Esophagus muscularis mucosa (tissue), 4 donors: ENCODE results near the gene PHF23. TPM values are rescaled to one million over a fixed set of nuclear protein-coding genes. Genes with fewer than 3 reads are reported as not detected.

Source experiments
- DNase-seq: peaks from one replicate; pipeline ENCODE4 v3.0.0-alpha.2; 2017; ENCODE audit errors: extremely low spot score
- H3K27ac ChIP-seq, 4 donors: fragments of 200-600 bp; sonication (generic); replicated peaks in 1 of 4; 1 replicate in 3 of 4; 2 replicates in 1 of 4; pipeline ENCODE4 v1.5.1; 2016 to 2019; ENCODE audit warnings: mild to moderate bottlenecking in 1 of 4
- H3K27me3 ChIP-seq, 4 donors: fragments of 200-600 bp; sonication (generic); one replicate each; pipeline versions ENCODE4 v1.5.1 to v1.6.0; 2016 to 2019
- H3K36me3 ChIP-seq, 4 donors: fragments of 200-600 bp; sonication (generic); one replicate each; pipeline ENCODE4 v1.5.1; 2016 to 2019
- H3K4me1 ChIP-seq, 4 donors: fragments of 200-600 bp; sonication (generic); one replicate each; pipeline ENCODE4 v1.5.1; 2016 to 2019
- H3K4me3 ChIP-seq, 4 donors: fragments of 200-600 bp; sonication (generic); 1 replicate in 2 of 4; 2 replicates in 2 of 4; pipeline ENCODE4 v1.5.1; 2016 to 2019; ENCODE audit warnings: mild to moderate bottlenecking in 4 of 4, moderate library complexity in 1 of 4
- H3K9me3 ChIP-seq, 4 donors: fragments of 200-600 bp; sonication (generic); 1 replicate in 3 of 4; 2 replicates in 1 of 4; pipeline ENCODE4 v1.5.1; 2016 to 2019
- CTCF ChIP-seq, 3 experiments: fragments of 200-600 bp in 2 of 3; fragments of 450-650 bp in 1 of 3; sonication (generic) in 2 of 3; IDR thresholded peaks; one replicate each; pipeline ENCODE4 v1.5.1; 2017 to 2019; ENCODE audit warnings: antibody characterized with exemption in 3 of 3, mild to moderate bottlenecking in 2 of 3, moderate library complexity in 1 of 3
- EP300 ChIP-seq: sonication (generic); formaldehyde crosslinking; IDR thresholded peaks from one replicate; pipeline ENCODE4 v1.6.1; 2017; ENCODE audit warnings: antibody characterized with exemption
- POLR2A ChIP-seq: fragments of 450-650 bp; IDR thresholded peaks from one replicate; pipeline ENCODE4 v1.6.1; 2017; ENCODE audit warnings: antibody characterized with exemption, moderate library complexity, mild to moderate bottlenecking, low read depth
- POLR2AphosphoS5 ChIP-seq, 2 donors: sonication (generic); formaldehyde crosslinking; IDR thresholded peaks; one replicate each; pipeline ENCODE4 v1.6.1; 2017; ENCODE audit warnings: antibody characterized with exemption in 2 of 2
- WGBS: methylation state at CpG from one replicate; pipeline ENCODE4 v1.1.5; 2018; 5-methylcytosine and 5-hydroxymethylcytosine counted together
- intact Hi-C: fragments of 100-400 bp; cut with DNase I; formaldehyde crosslinking; loops from one replicate; pipeline ENCODE4 v1.15.1; 2023
- total RNA-seq, 4 donors: library from RNA; depleted of rRNA; stranded (reverse); fragments of >200 nt; gene quantifications; one replicate each; pipeline versions ENCODE4 v1.1.0 to v1.2.1, GENCODE V29; 2016

The PHF23 gene
- total RNA-seq, 4 donors from 2014 or later: 21.6 to 38.1 (median 24.8) TPM

GRCh38 chr17:7279448-7279847, 40.2 kb upstream of the PHF23 start:
- Histone ChIP-seq H3K4me3 (no peak overlapping the region), H3K36me3 (peaks cover 7 to 10% (median 8%) of the 10 kb centered on the region in 4 donors), H3K27ac (no peak overlapping the region), H3K9me3 (no peaks in the 10 kb centered on the region), H3K4me1 (peaks cover 35 to 44% (median 39%) of the 10 kb centered on the region in 4 donors), H3K27me3 (peaks cover 0 to 7% (median 0%) of the 10 kb centered on the region in 4 donors)
- no peak for TF ChIP-seq POLR2A
- TF ChIP-seq CTCF (IDR thresholded peaks at IDR 0.05): no peak
- no peak for TF ChIP-seq EP300
- no peak for TF ChIP-seq POLR2AphosphoS5 (IDR thresholded peaks at IDR 0.05)
- intact Hi-C loops: no loop called here
- DNase-seq: no peak
- 84% methylated on average over 8 of the region's 8 CpGs for WGBS

GRCh38 chr17:7266784-7267183, 27.5 kb upstream of the PHF23 start:
- Histone ChIP-seq H3K4me1 (peaks cover 14 to 22% (median 16%) of the 10 kb centered on the region in 4 donors), H3K9me3 (no peaks in the 10 kb centered on the region), H3K27me3 (peaks cover 11 to 61% (median 28%) of the 10 kb centered on the region in 4 donors), H3K27ac (no peak overlapping the region), H3K36me3 (no peaks in the 10 kb centered on the region), H3K4me3 (no peak overlapping the region)
- TF ChIP-seq CTCF (IDR thresholded peaks at IDR 0.05) (no peak), EP300 (no peak), POLR2A (no peak), POLR2AphosphoS5 (IDR thresholded peaks at IDR 0.05) (no peak)
- DNase-seq: no peak
- intact Hi-C loops: no loop called here
- 80% methylated on average over 1 of the region's 1 CpG for WGBS

- intact Hi-C loops: no loop called here
- no peak for DNase-seq
- no peak for TF ChIP-seq POLR2A
- TF ChIP-seq EP300: no peak
- no peak for TF ChIP-seq POLR2AphosphoS5 (IDR thresholded peaks at IDR 0.05)
- no peak for TF ChIP-seq CTCF (IDR thresholded peaks at IDR 0.05)
- WGBS: 31% methylated on average over 4 of the region's 4 CpGs
- H3K4me1 ChIP-seq: peaks cover 25 to 40% (median 30%) of the 10 kb centered on the region in 4 donors
- H3K4me3 ChIP-seq: peak overlapping the region in 2 of 4 donors; percentile 29 to 64
- peaks cover 8 to 11% (median 9%) of the 10 kb centered on the region in 4 donors for H3K36me3 ChIP-seq
- peaks cover 17 to 67% (median 38%) of the 10 kb centered on the region in 4 donors for H3K27me3 ChIP-seq
- H3K9me3 ChIP-seq: no peaks in the 10 kb centered on the region
- no peak overlapping the region for H3K27ac ChIP-seq
Observed at GRCh38 chr17:7263801-7264078, 24.5 kb upstream of the PHF23 start.

- DNase-seq: no peak
- H3K9me3 ChIP-seq: no peaks in the 10 kb centered on the region
- H3K27me3 ChIP-seq: peaks cover 17 to 67% (median 38%) of the 10 kb centered on the region in 4 donors
- no peak for TF ChIP-seq CTCF (IDR thresholded peaks at IDR 0.05)
- no peak for TF ChIP-seq POLR2AphosphoS5 (IDR thresholded peaks at IDR 0.05)
- TF ChIP-seq POLR2A: no peak
- TF ChIP-seq EP300: no peak
- H3K4me3 ChIP-seq: peak overlapping the region; percentile 29 to 64 (median 36)
- WGBS: 13% methylated on average over 26 of the region's 26 CpGs
- intact Hi-C loops: no loop called here
- peaks cover 25 to 40% (median 30%) of the 10 kb centered on the region in 4 donors for H3K4me1 ChIP-seq
- H3K27ac ChIP-seq: peak overlapping the region in 1 of 4 donors; percentile 24
- peaks cover 14 to 17% (median 15%) of the 10 kb centered on the region in 4 donors for H3K36me3 ChIP-seq
Observed at GRCh38 chr17:7262935-7263800, 23.9 kb upstream of the PHF23 start.
